H9 (cell line): ENCODE results near the gene PRG2. TPM values are rescaled to one million over a fixed set of nuclear protein-coding genes. Genes with fewer than 3 reads are reported as not detected.

Experiments
- DNase-seq: peaks from one replicate; pipeline ENCODE4 v3.0.0-alpha.2; 2017
- H2AFZ ChIP-seq: one replicate; pipeline ENCODE4 v1.6.1; 2013; ENCODE audit warnings: mild to moderate bottlenecking, low read length, control low read depth, moderate library complexity
- H2AK5ac ChIP-seq: 2 replicates; pipeline ENCODE4 v1.6.1; 2013; ENCODE audit warnings: low read length, control low read depth, mixed read lengths; ENCODE audit not compliant: insufficient read length
- H2BK120ac ChIP-seq: one replicate; pipeline ENCODE4 v1.6.1; 2013; ENCODE audit warnings: low read depth, mild to moderate bottlenecking, low read length, control low read depth, inconsistent platforms; ENCODE audit not compliant: poor library complexity, severe bottlenecking
- H2BK12ac ChIP-seq: 2 replicates; pipeline ENCODE4 v1.6.1; 2013; ENCODE audit warnings: low read length, control low read depth, mixed read lengths, low read depth; ENCODE audit not compliant: insufficient read length
- H2BK15ac ChIP-seq: 2 replicates; pipeline ENCODE4 v1.6.1; 2013; ENCODE audit warnings: low read depth, low read length, control low read depth
- H2BK20ac ChIP-seq: one replicate; pipeline ENCODE4 v1.6.1; 2013; ENCODE audit warnings: low read depth, mild to moderate bottlenecking, low read length, control low read depth, inconsistent platforms; ENCODE audit not compliant: poor library complexity, severe bottlenecking
- H2BK5ac ChIP-seq: 2 replicates; pipeline ENCODE4 v1.6.1; 2013; ENCODE audit warnings: low read length, control low read depth, mixed read lengths; ENCODE audit not compliant: insufficient read length
- H3K14ac ChIP-seq: 2 replicates; pipeline ENCODE4 v1.6.1; 2013; ENCODE audit warnings: low read length, control low read depth; ENCODE audit not compliant: insufficient read depth
- H3K18ac ChIP-seq: 2 replicates; pipeline ENCODE4 v1.6.1; 2013; ENCODE audit warnings: low read depth, mild to moderate bottlenecking, mixed read lengths, low read length, control low read depth; ENCODE audit not compliant: insufficient read length
- H3K23ac ChIP-seq: 2 replicates; pipeline ENCODE4 v1.6.1; 2013; ENCODE audit warnings: low read length, control low read depth, mixed read lengths, low read depth; ENCODE audit not compliant: insufficient read length
- H3K23me2 ChIP-seq: 2 replicates; pipeline ENCODE4 v1.6.1; 2013; ENCODE audit warnings: low read depth, mild to moderate bottlenecking, mixed read lengths, low read length, control low read depth; ENCODE audit not compliant: insufficient read length, poor library complexity, severe bottlenecking
- H3K27ac ChIP-seq: 2 replicates; pipeline ENCODE4 v1.5.1; 2013; ENCODE audit warnings: low read length, control low read depth, mixed read lengths, low read depth; ENCODE audit not compliant: insufficient read length
- H3K27me3 ChIP-seq: 2 replicates; pipeline ENCODE4 v1.6.1; 2013; ENCODE audit warnings: low read length, control low read depth, inconsistent platforms; ENCODE audit not compliant: insufficient read depth
- H3K4ac ChIP-seq: 2 replicates; pipeline ENCODE4 v1.6.1; 2013; ENCODE audit warnings: low read depth, mild to moderate bottlenecking, control low read depth, inconsistent platforms, low read length, moderate library complexity
- H3K4me1 ChIP-seq: 2 replicates; pipeline ENCODE4 v1.6.1; 2013; ENCODE audit warnings: low read length, control low read depth, inconsistent platforms; ENCODE audit not compliant: insufficient read depth
- H3K4me2 ChIP-seq: 2 replicates; pipeline ENCODE4 v1.6.1; 2013; ENCODE audit warnings: low read length, control low read depth, mixed read lengths; ENCODE audit not compliant: insufficient read length, insufficient read depth
- H3K56ac ChIP-seq: 2 replicates; pipeline ENCODE4 v1.6.1; 2013; ENCODE audit warnings: low read depth, mild to moderate bottlenecking, mixed read lengths, low read length, control low read depth; ENCODE audit not compliant: insufficient read length
- H3K79me1 ChIP-seq: 2 replicates; pipeline ENCODE4 v1.6.1; 2013; ENCODE audit warnings: low read depth, mild to moderate bottlenecking, moderate library complexity, low read length, control low read depth, inconsistent platforms; ENCODE audit not compliant: insufficient read depth, poor library complexity, severe bottlenecking
- H3K79me2 ChIP-seq: 2 replicates; pipeline ENCODE4 v1.6.1; 2013; ENCODE audit warnings: low read length, control low read depth, inconsistent platforms; ENCODE audit not compliant: insufficient read depth
- H3K9ac ChIP-seq: 2 replicates; pipeline ENCODE4 v1.6.1; 2013; ENCODE audit warnings: low read length, control low read depth, mixed read lengths; ENCODE audit not compliant: insufficient read length; ENCODE audit errors: extremely low read depth
- H3K9me3 ChIP-seq: one replicate; pipeline ENCODE4 v1.6.1; 2013; ENCODE audit warnings: low read depth, low read length, inconsistent platforms; ENCODE audit not compliant: control insufficient read depth
- H3T11ph ChIP-seq: one replicate; pipeline ENCODE4 v1.6.1; 2013; ENCODE audit warnings: mild to moderate bottlenecking, low read length, control low read depth, inconsistent platforms
- H4K20me1 ChIP-seq: one replicate; pipeline ENCODE4 v1.6.1; 2013; ENCODE audit not compliant: control insufficient read depth, insufficient read length, insufficient read depth
- H4K5ac ChIP-seq: 2 replicates; pipeline ENCODE4 v1.6.1; 2013; ENCODE audit warnings: low read depth, mild to moderate bottlenecking, mixed read lengths, low read length, control low read depth; ENCODE audit not compliant: insufficient read length
- H4K8ac ChIP-seq: replicated peaks from 2 replicates; pipeline ENCODE4 v1.6.1; 2013; ENCODE audit warnings: low read length, control low read depth, mixed read lengths, low read depth; ENCODE audit not compliant: insufficient read length
- H4K91ac ChIP-seq: 2 replicates; pipeline ENCODE4 v1.6.1; 2013; ENCODE audit warnings: low read depth, mild to moderate bottlenecking, moderate library complexity, mixed read lengths, low read length, control low read depth; ENCODE audit not compliant: insufficient read length
- H3K27ac Mint-ChIP-seq, 3 experiments: 2 replicates in 2 of 3; 3 replicates in 1 of 3; pipeline ENCODE4 v1.8.0; 2020 to 2021; ENCODE audit warnings: mixed read lengths in 3 of 3, mild to moderate bottlenecking in 1 of 3, moderate library complexity in 1 of 3
- H3K27me3 Mint-ChIP-seq: 2 replicates; pipeline ENCODE4 v1.8.0; 2021; ENCODE audit warnings: low read depth, mild to moderate bottlenecking, moderate library complexity, mixed read lengths
- H3K36me3 Mint-ChIP-seq, 3 experiments: 2 replicates in 2 of 3; 3 replicates in 1 of 3; pipeline ENCODE4 v1.8.0; 2020 to 2021; ENCODE audit warnings: low read depth in 3 of 3, mixed read lengths in 3 of 3; ENCODE audit not compliant: insufficient read depth in 1 of 3
- H3K4me1 Mint-ChIP-seq, 2 experiments: 2 replicates each; pipeline ENCODE4 v1.8.0; 2020; ENCODE audit warnings: mixed read lengths in 2 of 2
- H3K4me3 Mint-ChIP-seq, 2 experiments: 2 replicates in 1 of 2; 3 replicates in 1 of 2; pipeline ENCODE4 v1.8.0; 2020 to 2021; ENCODE audit warnings: mild to moderate bottlenecking in 2 of 2, mixed read lengths in 2 of 2, moderate library complexity in 1 of 2
- H3K9me3 Mint-ChIP-seq, 2 experiments: 2 replicates in 1 of 2; 3 replicates in 1 of 2; pipeline ENCODE4 v1.8.0; 2020; ENCODE audit warnings: mild to moderate bottlenecking in 2 of 2, mixed read lengths in 2 of 2, moderate library complexity in 1 of 2
- CTCF ChIP-seq: fragments of 200-600 bp; sonication (generic); conservative IDR thresholded peaks from 3 replicates; pipeline ENCODE4 v1.8.0; 2021; ENCODE audit warnings: antibody characterized with exemption, mild to moderate bottlenecking
- total RNA-seq: library from RNA; stranded (reverse); gene quantifications from 2 replicates; pipeline ENCODE4 v1.2.1, GENCODE V29; 2021

Gene PRG2
- total RNA-seq, 1 experiment from 2014 or later, result not detected

DNA sequence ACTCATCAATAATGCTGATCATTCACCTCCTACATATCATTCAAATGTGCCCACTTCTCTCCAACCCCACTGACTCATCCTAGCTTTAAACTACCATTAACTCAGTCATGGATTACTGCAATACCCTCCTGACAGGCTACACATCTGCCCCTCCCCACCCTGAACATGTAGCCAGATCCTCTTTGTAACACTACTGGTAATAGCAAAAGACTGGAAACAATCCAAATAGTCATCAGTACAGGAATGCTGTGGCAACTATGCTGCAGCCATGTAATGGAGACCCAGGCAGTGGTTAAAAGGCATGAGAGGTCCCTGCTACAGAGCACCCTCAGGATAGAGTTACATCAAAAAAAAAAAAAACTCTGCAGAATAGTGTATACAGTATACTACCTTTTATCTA, 19.8 kb upstream of the PRG2 start:
- Histone ChIP-seq H3K4me1 (no peaks in the 10 kb centered on the region; the same call in 1 of the 2 replicates), H3K56ac (no peak overlapping the region), H4K8ac (no peak overlapping the region), H3K79me1 (no peaks in the 10 kb centered on the region), H4K5ac (no peak overlapping the region), H3K27ac (no peak overlapping the region), H3K9me3 (no peaks in the 10 kb centered on the region), H2BK120ac (no peak overlapping the region), H2BK20ac (no peak overlapping the region), H3K9ac (no peak overlapping the region), H2AK5ac (no peak overlapping the region), H3K14ac (no peak overlapping the region), H3K79me2 (no peaks in the 10 kb centered on the region), H3K27me3 (no peaks in the 10 kb centered on the region), H3K18ac (no peak overlapping the region), H3K23me2 (no peaks in the 10 kb centered on the region), H3T11ph (no peak overlapping the region), H4K20me1 (no peaks in the 10 kb centered on the region), H2BK5ac (no peak overlapping the region), H3K23ac (no peak overlapping the region), H4K91ac (no peak overlapping the region), H3K4ac (no peak overlapping the region), H3K4me2 (no peak overlapping the region), H2AFZ (no peak overlapping the region), H2BK15ac (no peak overlapping the region), H2BK12ac (no peak overlapping the region)
- Mint-ChIP-seq H3K27me3 (no peaks in the 10 kb centered on the region), H3K4me3 (no peak overlapping the region), H3K4me1 (peaks cover 6 to 12% of the 10 kb centered on the region in 2 experiments), H3K27ac (no peak overlapping the region), H3K9me3 (no peaks in the 10 kb centered on the region), H3K36me3 (peaks cover 26 to 63% (median 45%) of the 10 kb centered on the region in 3 experiments)
- no peak for TF ChIP-seq CTCF
- no peak for DNase-seq
